Activated naive CD4-positive, alpha-beta T cell treated with anti-CD3 and anti-CD28 coated beads, Interleukin-2, amount 50 U/mL, for 24 hours (primary cell): ENCODE measurements around the gene PTPRR.

Experiments
- H3K27ac Mint-ChIP-seq: one replicate; pipeline ENCODE4 v1.8.0; 2021; ENCODE audit warnings: mild to moderate bottlenecking, mixed read lengths
- H3K27me3 Mint-ChIP-seq: one replicate; pipeline ENCODE4 v1.8.0; 2021; ENCODE audit warnings: mixed read lengths
- H3K36me3 Mint-ChIP-seq: one replicate; pipeline ENCODE4 v1.8.0; 2021; ENCODE audit warnings: mixed read lengths
- H3K4me1 Mint-ChIP-seq: one replicate; pipeline ENCODE4 v1.8.0; 2021; ENCODE audit warnings: mixed read lengths
- H3K4me3 Mint-ChIP-seq: one replicate; pipeline ENCODE4 v1.8.0; 2021; ENCODE audit warnings: mild to moderate bottlenecking, mixed read lengths
- H3K9me3 Mint-ChIP-seq: one replicate; pipeline ENCODE4 v1.8.0; 2021; ENCODE audit warnings: mixed read lengths

The PTPRR gene

DNA sequence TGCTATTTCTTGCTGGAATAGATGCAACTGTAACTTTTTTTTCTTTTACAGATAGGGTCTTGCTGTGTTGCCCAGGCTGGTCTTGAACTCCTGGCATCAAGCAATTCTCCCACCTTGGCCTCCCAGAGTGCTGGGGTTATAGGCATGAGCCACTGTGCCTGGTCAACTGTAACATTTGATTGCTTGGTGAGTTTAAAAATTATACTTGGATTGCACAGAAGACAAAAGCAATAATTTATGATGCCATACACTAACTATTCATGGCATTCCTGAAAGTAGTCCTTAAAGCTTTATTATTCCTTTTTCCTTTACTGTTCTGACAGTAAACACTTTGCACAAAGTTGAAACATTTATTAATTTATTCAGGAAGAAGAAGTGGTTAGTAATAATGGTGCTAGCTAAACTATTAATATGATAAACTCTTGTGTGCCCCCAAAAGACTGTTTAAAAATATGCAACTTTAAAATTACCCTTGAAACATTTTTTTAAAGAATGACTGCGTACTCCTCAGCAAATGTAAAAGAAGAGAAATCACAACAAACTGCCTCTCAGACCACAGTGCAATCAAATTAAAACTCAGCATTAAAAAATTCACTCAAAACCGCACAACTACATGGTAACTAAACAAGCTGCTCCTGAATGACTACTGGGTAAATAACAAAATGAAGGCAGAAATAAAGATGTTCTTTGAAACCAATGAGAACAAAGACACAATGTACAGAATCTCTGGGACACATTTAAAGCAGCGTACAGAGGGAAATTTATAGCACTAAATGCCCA lies 291.6 kb downstream of the PTPRR start:
- Mint-ChIP-seq H3K27me3 (peaks cover 8% of the 10 kb centered on the region), H3K4me1 (no peaks in the 10 kb centered on the region), H3K4me3 (no peak overlapping the region), H3K27ac (no peak overlapping the region), H3K9me3 (no peaks in the 10 kb centered on the region), H3K36me3 (no peaks in the 10 kb centered on the region)

DNA sequence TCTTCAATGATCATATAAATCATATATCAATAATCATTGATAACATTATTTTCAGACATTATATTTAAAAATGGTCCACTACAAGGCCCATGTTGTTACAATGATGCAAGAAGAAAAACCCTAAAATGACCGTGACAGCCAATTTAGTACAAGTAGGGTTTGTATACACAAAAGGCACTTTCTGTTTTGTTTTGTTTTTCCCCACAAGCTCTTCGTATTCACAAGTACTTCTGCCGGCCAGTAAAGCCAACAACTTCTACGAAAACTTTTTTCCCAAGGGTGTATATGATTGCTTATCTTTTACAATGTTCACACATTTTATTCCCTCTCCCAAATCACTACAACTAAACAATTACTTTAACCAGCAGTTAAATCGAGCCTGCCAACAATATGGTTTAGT lies 292.9 kb downstream of the PTPRR start:
- Mint-ChIP-seq H3K4me3 (no peak overlapping the region), H3K9me3 (no peaks in the 10 kb centered on the region), H3K27ac (no peak overlapping the region), H3K4me1 (no peaks in the 10 kb centered on the region), H3K36me3 (no peaks in the 10 kb centered on the region), H3K27me3 (peaks cover 8% of the 10 kb centered on the region)

DNA sequence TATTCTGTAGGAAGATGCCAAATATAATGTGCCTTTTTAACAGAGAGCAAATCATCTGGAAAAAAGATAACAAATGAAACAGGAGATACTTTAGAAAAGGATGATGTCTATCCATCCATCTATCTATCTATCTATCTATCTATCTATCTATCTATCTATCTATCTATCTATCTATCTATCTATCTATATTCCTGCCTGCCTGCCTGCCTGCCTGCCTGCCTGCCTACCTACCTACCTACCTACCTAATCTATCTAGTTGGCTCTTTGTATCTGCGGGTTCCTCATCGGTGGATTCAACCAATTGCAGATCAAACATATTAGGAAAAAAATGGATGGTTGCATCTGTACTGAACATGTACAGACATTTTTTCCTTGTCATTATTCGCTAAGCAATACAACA lies 294.4 kb downstream of the PTPRR start:
- Mint-ChIP-seq H3K9me3 (no peaks in the 10 kb centered on the region), H3K27ac (no peak overlapping the region), H3K36me3 (no peaks in the 10 kb centered on the region), H3K4me1 (no peaks in the 10 kb centered on the region), H3K27me3 (peaks cover 9% of the 10 kb centered on the region), H3K4me3 (no peak overlapping the region)

DNA sequence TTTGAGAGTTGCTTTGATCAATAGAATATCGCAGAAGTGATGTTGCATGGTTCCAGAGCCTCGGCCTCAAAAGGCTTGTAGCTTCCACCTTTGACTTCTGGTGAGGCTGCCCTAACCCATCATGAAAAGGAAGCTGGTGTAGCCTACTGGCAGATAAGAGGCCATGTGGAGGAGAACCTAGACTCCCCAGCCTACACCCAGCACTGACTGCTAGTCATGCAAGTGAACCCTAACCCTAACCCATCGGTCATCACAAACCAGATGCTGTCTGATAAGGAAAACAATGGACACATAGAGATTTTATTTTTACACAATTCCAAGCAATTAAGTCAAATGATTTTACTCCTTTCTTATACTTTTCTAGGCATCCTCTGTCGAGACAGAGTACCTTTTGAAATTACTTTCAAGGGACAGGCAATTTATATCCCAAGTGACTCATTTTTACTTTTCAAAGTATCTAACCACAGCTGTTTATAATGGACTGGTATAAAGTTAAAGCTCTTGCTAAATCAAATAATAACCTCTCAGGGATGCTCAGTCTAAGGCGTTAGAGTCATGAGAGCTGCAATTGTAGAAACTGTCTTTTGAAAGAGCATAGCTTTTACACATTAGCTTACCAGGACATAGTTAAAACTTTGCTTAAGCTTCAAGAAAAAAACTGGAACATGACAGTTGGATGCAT lies 300.9 kb downstream of the PTPRR start:
- Mint-ChIP-seq H3K4me3 (no peak overlapping the region), H3K36me3 (no peaks in the 10 kb centered on the region), H3K27ac (no peak overlapping the region), H3K9me3 (no peaks in the 10 kb centered on the region), H3K27me3 (peaks cover 11% of the 10 kb centered on the region), H3K4me1 (no peaks in the 10 kb centered on the region)

DNA sequence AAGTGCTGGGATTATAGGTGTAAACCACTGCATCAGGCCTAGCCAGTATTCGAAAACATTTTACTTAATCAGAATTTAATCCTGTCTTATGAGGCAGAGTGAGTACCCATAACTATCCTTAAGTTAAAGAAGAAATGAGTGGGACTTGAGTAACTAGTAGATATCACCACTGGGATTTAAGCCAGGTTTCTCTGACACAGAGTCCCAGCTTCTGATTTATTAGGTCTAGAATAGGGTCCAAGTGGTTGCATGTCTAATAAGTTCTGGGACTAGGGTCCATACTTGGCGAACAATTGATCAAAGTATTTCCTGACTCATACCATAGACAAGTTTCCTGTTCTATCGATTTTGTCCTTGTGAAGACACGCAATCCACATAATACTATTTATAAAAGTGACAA lies 302.2 kb downstream of the PTPRR start:
- no peaks in the 10 kb centered on the region for H3K4me1 Mint-ChIP-seq
- no peaks in the 10 kb centered on the region for H3K9me3 Mint-ChIP-seq
- no peaks in the 10 kb centered on the region for H3K36me3 Mint-ChIP-seq
- no peak overlapping the region for H3K27ac Mint-ChIP-seq
- H3K27me3 Mint-ChIP-seq: peaks cover 12% of the 10 kb centered on the region
- H3K4me3 Mint-ChIP-seq: no peak overlapping the region

DNA sequence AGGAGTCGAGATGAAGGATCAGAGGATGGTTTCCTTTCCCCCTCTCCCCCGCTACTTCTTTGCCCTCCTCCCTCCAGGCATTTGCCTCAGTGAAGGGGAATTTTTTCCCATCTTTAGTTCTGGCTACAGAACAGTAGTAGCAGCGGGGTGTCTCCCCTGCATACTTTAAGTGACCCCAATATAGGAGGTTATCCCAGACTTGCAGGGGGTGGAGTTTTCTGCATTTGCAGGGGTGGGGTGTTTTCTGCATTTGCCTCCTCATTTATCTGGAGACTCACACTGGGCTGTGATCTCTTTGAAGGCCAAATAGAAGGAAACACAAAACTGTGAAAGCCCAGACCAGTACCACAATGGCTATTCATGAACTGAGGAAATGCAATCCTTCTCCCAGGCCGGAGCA lies 303.1 kb downstream of the PTPRR start:
- Mint-ChIP-seq H3K36me3 (no peaks in the 10 kb centered on the region), H3K4me3 (no peak overlapping the region), H3K4me1 (no peaks in the 10 kb centered on the region)

DNA sequence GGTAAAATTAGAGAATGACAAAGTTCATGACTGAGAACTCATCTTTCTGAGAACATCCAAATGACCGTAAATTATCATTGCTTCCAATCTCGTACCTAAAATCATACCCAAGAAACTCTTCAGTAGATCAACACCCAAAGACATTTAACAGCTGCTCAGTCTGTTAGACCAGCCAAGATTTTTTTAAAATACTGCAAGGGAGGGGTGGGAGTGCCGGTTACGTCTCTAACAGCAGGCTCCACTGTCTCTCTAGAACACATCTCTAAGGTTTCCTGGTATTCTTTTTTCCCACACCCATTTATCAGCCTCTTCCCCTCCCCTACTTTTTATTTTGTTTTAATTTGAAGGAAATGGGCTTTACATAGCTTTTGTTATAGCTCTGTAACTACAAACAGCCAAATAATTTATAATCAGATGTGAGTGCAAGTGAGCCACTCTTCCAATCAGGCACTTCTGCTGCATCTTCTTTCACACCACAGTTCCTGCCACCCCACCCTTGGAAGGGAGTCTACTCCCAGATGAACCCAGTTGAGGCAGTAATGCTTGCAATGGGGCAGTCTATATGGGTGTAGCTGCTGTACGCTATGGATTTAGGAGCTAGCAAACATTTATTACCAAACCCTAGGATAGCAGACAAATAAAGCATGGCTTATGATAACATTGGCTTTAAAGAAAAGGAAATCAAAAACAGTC lies 305.2 kb downstream of the PTPRR start:
- no peak overlapping the region for H3K4me3 Mint-ChIP-seq
- no peaks in the 10 kb centered on the region for H3K36me3 Mint-ChIP-seq
- H3K27me3 Mint-ChIP-seq: peaks cover 22% of the 10 kb centered on the region
- H3K9me3 Mint-ChIP-seq: no peaks in the 10 kb centered on the region
- no peak overlapping the region for H3K27ac Mint-ChIP-seq
- peaks cover 4% of the 10 kb centered on the region for H3K4me1 Mint-ChIP-seq

More for the DNA sequence above, 303.1 kb downstream of the PTPRR start:
- Mint-ChIP-seq H3K9me3 (no peaks in the 10 kb centered on the region), H3K27me3 (peaks cover 16% of the 10 kb centered on the region), H3K27ac (no peak overlapping the region)

DNA sequence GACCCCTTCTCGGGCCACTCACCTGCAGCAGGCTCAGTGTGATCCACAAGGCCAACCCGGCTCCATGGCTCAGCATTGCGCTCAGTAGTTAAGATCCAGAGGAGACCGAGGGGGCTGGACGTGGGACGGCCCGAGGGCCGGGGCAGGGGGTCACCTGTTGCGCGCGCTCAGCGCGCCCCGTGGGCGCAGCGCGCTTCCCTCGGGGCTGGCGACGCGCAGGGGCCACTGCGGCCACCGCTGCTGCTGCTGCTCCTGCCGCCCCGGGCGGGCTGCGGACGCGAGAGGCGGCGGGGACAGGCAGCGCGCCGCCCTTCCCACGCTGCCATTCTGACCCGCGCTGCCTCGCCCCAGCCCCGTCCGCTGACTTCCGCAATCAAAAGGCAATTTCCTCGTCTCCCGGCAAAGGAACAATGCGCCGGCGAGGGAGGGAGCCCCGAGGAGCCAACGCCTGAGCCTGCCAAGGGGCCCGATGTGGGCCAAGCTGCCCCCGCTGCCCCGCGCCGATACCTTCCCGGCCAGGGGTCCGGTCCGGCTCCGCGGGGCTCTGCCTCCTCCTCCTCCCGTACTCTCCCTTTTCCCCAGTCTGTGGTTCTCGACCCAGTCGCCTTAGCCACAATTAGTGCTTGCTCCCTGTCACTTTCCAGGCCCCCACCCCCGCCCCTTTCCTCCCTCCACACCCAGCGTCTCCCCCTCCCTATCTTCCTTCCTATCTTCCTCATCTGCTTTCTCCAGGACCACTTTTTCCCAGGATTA lies 310.6 kb downstream of the PTPRR start:
- H3K27ac Mint-ChIP-seq: no peak overlapping the region
- no peaks in the 10 kb centered on the region for H3K9me3 Mint-ChIP-seq
- no peaks in the 10 kb centered on the region for H3K36me3 Mint-ChIP-seq
- H3K27me3 Mint-ChIP-seq: peaks cover 38% of the 10 kb centered on the region
- H3K4me1 Mint-ChIP-seq: peaks cover 6% of the 10 kb centered on the region
- no peak overlapping the region for H3K4me3 Mint-ChIP-seq

DNA sequence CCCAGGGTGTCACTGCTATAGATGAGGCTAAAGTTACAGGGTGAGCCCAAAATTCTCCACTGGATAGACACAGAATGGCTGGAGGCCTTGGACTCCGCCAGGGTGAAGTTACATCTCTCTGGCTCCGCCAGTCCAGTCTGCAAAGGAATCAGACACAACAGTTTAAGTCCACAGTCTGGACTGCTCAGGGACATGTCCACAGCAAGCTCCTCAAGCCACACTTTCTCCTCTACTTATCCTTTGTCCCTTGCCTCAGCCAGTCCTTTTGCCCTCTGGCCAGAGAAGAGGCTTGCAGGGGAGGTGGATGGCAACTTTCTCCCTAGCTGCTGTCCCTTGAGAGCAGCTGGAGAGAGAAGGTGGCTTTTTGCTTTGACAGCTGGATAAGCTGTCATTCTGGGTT lies 311.3 kb downstream of the PTPRR start:
- H3K27ac Mint-ChIP-seq: no peak overlapping the region
- H3K4me1 Mint-ChIP-seq: peaks cover 6% of the 10 kb centered on the region
- H3K27me3 Mint-ChIP-seq: peaks cover 38% of the 10 kb centered on the region
- H3K9me3 Mint-ChIP-seq: no peaks in the 10 kb centered on the region
- no peak overlapping the region for H3K4me3 Mint-ChIP-seq
- H3K36me3 Mint-ChIP-seq: no peaks in the 10 kb centered on the region

DNA sequence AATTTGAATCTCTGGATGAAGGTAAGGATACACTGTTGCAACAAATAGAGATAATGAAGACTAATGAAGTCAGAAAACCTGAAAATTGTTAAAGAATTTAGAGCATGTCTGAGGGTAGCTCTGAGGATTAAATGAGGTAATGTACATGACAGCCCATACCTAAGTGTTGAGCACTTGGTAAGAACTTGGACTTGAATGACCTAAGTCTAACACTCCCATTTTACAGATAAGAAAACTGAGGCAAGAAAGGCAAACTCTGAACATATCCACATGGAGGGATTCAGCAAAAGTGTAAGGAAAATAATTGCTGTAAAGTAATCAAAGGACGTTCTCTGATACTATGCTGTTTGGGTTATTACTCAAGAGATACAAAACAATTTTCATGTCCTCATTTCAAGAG lies 312.4 kb downstream of the PTPRR start:
- Mint-ChIP-seq H3K36me3 (no peaks in the 10 kb centered on the region), H3K4me3 (no peak overlapping the region), H3K27me3 (peaks cover 35% of the 10 kb centered on the region), H3K27ac (no peak overlapping the region), H3K9me3 (no peaks in the 10 kb centered on the region), H3K4me1 (peaks cover 6% of the 10 kb centered on the region)

DNA sequence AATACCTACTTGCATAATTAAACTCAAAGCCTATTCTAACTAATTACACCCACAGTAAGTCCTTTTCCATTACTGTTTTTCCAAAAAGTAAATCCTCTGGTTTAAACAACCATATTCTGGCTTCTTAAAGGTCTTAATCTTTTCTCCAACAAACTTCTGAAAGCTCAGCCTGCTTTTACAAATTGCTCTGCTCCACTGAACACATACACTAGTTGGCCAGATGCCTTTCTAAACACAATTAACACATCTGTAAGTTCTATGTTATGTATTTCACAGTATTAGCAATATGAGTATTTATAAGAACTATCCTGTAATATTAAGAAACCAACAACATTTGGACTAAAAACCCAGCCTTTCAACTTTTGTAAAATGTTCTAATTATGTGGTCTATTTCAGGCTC lies 313.4 kb downstream of the PTPRR start:
- no peak overlapping the region for H3K27ac Mint-ChIP-seq
- H3K27me3 Mint-ChIP-seq: peaks cover 34% of the 10 kb centered on the region
- peaks cover 6% of the 10 kb centered on the region for H3K4me1 Mint-ChIP-seq
- no peaks in the 10 kb centered on the region for H3K36me3 Mint-ChIP-seq
- no peaks in the 10 kb centered on the region for H3K9me3 Mint-ChIP-seq
- no peak overlapping the region for H3K4me3 Mint-ChIP-seq

DNA sequence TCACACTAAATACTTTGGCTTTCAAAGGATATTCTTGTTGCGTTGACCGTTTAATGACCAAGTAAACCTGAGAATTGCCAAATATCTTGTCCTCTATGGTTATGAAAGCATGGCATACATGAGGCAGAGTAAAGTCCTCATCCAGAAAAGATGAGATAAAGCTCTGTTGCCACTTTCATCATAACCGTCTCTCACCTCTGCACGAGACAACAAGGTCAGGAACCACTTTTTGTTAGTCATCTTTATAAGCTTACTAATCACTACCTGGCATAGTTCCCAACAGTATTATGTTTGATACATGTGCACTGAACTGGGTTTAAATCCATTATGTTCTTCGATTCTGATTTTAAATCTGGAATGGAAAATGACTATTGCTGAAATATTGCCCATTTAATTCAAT lies 314.6 kb downstream of the PTPRR start:
- H3K9me3 Mint-ChIP-seq: no peaks in the 10 kb centered on the region
- H3K4me3 Mint-ChIP-seq: no peak overlapping the region
- no peaks in the 10 kb centered on the region for H3K36me3 Mint-ChIP-seq
- no peak overlapping the region for H3K27ac Mint-ChIP-seq
- H3K4me1 Mint-ChIP-seq: peaks cover 6% of the 10 kb centered on the region
- H3K27me3 Mint-ChIP-seq: peaks cover 33% of the 10 kb centered on the region

DNA sequence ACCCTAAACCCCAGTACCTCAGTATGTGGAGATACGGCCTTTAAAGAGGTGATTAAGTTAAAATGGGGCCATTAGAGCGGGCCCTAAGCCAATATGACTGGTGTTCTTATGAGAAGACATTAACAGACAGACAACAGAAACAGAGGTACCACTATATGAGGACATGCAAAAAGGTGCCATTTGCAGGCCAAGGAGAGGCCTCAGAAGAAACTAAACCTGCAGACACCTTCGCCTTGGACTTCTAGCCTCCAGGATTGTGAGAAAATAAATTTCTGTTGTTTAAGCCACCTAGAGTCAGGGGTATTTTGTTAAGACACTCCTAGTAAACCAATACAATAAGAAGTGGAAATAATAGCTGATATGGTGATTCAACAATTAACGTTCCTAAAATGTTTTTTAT lies 315.9 kb downstream of the PTPRR start:
- no peaks in the 10 kb centered on the region for H3K9me3 Mint-ChIP-seq
- no peaks in the 10 kb centered on the region for H3K36me3 Mint-ChIP-seq
- H3K27ac Mint-ChIP-seq: no peak overlapping the region
- no peak overlapping the region for H3K4me3 Mint-ChIP-seq
- no peaks in the 10 kb centered on the region for H3K4me1 Mint-ChIP-seq
- H3K27me3 Mint-ChIP-seq: peaks cover 31% of the 10 kb centered on the region

DNA sequence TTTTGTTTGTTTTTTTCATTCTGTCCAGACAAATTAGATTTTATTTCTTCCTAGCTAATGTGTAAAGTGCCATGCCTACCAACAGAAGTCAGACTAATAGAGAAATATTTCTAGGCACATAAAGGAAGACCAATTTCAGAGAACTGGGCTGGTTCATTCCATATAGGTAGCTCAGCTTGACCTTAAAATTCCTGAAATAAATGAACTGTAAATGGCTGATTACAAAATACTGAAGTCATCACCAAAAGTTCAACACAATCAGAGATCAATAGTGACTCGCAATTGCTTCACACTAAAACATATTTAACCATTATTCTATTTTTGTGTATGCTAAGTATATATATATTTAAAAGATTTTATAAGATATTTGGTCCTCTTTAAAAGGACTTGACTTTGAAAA lies 317.5 kb downstream of the PTPRR start:
- H3K27ac Mint-ChIP-seq: no peak overlapping the region
- H3K27me3 Mint-ChIP-seq: peaks cover 22% of the 10 kb centered on the region

DNA sequence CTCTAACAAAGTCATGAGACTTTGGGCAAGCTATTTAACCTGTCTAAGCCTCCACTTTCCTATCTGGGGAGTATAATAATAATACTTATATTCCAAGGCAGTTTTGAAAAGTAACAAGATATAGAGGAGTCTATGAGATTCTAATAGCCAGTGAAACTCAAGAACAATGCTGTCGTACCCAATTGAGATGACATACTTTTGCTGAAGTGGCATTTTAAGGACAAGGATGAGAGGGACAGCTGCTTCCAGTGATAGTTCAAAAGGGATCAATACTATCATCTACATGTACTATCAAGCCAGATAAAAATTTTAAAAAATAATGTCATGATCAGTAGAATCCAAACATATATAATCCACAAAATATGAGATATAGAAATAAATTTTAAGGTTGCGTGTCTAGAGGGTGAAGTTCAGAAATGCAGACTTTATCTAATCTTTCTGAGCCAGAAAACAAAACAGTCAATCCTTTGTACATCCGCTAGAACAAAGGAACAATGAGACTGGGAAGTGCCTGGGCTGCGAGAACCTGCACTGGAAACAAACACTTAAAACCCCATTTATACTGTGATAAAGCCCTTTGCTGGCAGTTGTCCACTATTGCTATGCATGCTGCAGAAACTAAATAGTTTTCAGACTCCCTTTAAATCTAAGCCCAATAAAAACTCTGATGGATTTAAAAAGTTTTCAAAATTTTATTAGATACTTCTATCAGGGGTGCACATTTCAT lies 321.9 kb downstream of the PTPRR start:
- no peak overlapping the region for H3K4me3 Mint-ChIP-seq
- H3K36me3 Mint-ChIP-seq: no peaks in the 10 kb centered on the region
- H3K27ac Mint-ChIP-seq: no peak overlapping the region
- no peaks in the 10 kb centered on the region for H3K9me3 Mint-ChIP-seq
- H3K4me1 Mint-ChIP-seq: no peaks in the 10 kb centered on the region
- H3K27me3 Mint-ChIP-seq: peaks cover 13% of the 10 kb centered on the region

More for the DNA sequence above, 317.5 kb downstream of the PTPRR start:
- H3K36me3 Mint-ChIP-seq: no peaks in the 10 kb centered on the region
- H3K9me3 Mint-ChIP-seq: no peaks in the 10 kb centered on the region
- no peaks in the 10 kb centered on the region for H3K4me1 Mint-ChIP-seq
- no peak overlapping the region for H3K4me3 Mint-ChIP-seq
